ENCODE results near the gene EDIL3.

DNA sequence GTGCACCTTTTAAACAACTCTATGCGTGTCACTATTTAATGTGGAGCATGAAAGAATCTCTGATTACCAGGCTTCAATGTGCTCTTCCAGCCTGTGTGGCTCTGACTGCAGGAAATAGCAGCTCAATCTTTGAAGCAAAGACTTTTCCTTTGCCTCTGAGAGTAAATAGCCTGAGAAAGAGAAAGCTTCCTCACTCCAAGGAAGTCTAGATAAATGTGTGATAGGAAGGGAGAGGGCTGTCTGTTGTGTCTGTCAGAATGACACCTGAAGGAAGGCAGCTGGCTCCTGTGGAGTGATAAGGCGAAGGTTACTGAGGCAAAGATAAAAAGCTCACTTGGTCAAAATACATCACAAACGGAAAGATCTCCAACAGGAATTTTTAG, 458.7 kb downstream of the EDIL3 start:
- TF ChIP-seq, protein P1, sequence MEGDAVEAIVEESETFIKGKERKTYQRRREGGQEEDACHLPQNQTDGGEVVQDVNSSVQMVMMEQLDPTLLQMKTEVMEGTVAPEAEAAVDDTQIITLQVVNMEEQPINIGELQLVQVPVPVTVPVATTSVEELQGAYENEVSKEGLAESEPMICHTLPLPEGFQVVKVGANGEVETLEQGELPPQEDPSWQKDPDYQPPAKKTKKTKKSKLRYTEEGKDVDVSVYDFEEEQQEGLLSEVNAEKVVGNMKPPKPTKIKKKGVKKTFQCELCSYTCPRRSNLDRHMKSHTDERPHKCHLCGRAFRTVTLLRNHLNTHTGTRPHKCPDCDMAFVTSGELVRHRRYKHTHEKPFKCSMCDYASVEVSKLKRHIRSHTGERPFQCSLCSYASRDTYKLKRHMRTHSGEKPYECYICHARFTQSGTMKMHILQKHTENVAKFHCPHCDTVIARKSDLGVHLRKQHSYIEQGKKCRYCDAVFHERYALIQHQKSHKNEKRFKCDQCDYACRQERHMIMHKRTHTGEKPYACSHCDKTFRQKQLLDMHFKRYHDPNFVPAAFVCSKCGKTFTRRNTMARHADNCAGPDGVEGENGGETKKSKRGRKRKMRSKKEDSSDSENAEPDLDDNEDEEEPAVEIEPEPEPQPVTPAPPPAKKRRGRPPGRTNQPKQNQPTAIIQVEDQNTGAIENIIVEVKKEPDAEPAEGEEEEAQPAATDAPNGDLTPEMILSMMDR (IDR thresholded peaks at IDR 0.05) = no peak
- no peak for TF ChIP-seq POLR2A (IDR thresholded peaks at IDR 0.05)
